Neural cell (in vitro differentiated cells): ENCODE results near the gene NLRX1.
"Not testable (repeated sequence)": the region's sequence is repeated elsewhere in the genome, so short reads cannot be mapped to it uniquely, and the experiment has no call there.

Experiments used
- EP300 ChIP-seq: fragments of 450-650 bp; conservative IDR thresholded peaks from 2 replicates; pipeline ENCODE4 v1.6.1; 2014; ENCODE audit warnings: antibody characterized with exemption, mild to moderate bottlenecking, moderate library complexity; ENCODE audit not compliant: poor library complexity, severe bottlenecking
- EZH2 ChIP-seq: fragments of 200-600, 300-800 bp; shearing (Covaris generic), sonication (generic); IDR thresholded peaks from 2 replicates; pipeline ENCODE4 v1.6.1; 2014; ENCODE audit warnings: antibody characterized with exemption, low read length, borderline replicate concordance, mild to moderate bottlenecking; ENCODE audit not compliant: insufficient read depth, poor library complexity, severe bottlenecking
- MXI1 ChIP-seq: fragments of 450-650 bp; conservative IDR thresholded peaks from 2 replicates; pipeline ENCODE4 v1.6.1; 2014; ENCODE audit warnings: antibody characterized with exemption, mild to moderate bottlenecking; ENCODE audit not compliant: poor library complexity, severe bottlenecking
- POLR2AphosphoS5 ChIP-seq: IDR thresholded peaks from 2 replicates; pipeline ENCODE4 v1.6.1; 2012
- RAD21 ChIP-seq: fragments of 450-650 bp; conservative IDR thresholded peaks from 2 replicates; pipeline ENCODE4 v1.6.1; 2014; ENCODE audit warnings: antibody characterized with exemption, mild to moderate bottlenecking, moderate library complexity
- TAF1 ChIP-seq: IDR thresholded peaks from 2 replicates; pipeline ENCODE4 v1.6.1; 2012; ENCODE audit warnings: low read depth
- TF ChIP-seq, protein P1 (sequence below): fragments of 450-650 bp; IDR thresholded peaks from 2 replicates; pipeline ENCODE4 v1.5.1; 2014; ENCODE audit warnings: antibody characterized with exemption, mild to moderate bottlenecking, moderate library complexity; ENCODE audit not compliant: poor library complexity, severe bottlenecking

DNA sequence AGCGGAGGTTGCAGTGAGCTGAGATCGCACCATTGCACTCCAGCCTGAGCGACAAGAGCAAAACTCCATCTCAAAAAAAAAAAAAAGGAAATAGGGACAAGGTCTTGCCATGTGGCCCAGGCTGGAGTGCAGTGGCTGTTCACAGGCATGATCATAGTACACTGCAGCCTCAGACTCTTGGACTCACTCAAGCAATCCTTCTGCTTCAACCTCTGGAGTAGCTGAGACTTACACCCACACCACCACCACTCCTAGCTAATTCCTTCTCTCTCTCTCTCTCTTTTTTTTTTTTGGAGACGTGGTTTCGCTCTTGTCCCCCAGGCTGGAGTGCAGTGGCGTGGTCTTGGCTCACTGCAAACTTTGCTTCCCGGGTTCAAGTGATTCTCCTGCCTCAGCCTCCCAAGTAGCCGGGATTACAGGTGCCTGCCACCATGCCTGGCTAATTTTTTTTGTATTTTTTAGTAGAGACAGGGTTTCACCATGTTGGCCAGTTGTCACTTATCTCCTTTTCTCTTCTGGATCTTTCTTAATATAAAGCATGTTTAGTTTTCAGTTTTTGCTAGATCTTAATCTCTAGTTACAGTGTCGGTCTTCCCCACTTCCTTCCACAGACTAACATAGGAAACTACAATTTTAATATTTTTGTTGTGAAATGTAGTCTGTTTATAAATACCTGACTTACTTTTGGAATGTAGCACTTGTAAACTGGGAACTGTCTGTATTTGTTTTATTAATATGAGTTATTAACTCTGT is 60.2 kb downstream of the NLRX1 start:
- TF ChIP-seq, protein P1, sequence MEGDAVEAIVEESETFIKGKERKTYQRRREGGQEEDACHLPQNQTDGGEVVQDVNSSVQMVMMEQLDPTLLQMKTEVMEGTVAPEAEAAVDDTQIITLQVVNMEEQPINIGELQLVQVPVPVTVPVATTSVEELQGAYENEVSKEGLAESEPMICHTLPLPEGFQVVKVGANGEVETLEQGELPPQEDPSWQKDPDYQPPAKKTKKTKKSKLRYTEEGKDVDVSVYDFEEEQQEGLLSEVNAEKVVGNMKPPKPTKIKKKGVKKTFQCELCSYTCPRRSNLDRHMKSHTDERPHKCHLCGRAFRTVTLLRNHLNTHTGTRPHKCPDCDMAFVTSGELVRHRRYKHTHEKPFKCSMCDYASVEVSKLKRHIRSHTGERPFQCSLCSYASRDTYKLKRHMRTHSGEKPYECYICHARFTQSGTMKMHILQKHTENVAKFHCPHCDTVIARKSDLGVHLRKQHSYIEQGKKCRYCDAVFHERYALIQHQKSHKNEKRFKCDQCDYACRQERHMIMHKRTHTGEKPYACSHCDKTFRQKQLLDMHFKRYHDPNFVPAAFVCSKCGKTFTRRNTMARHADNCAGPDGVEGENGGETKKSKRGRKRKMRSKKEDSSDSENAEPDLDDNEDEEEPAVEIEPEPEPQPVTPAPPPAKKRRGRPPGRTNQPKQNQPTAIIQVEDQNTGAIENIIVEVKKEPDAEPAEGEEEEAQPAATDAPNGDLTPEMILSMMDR: not testable (repeated sequence)
- not testable (repeated sequence) for TF ChIP-seq POLR2AphosphoS5, EP300, TAF1, RAD21, EZH2, MXI1
